NCI-H526 treated with DMSO at 0.1 percent for 48 hours (cell line): Measurements from ENCODE around the gene AKAP3.

Experiments used
- DNase-seq: peaks from one replicate; lab custom pipeline; 2025; lab: John Stamatoyannopoulos, UW

Gene AKAP3

GRCh38 chr12:4648501-4649357, at the start of gene AKAP3, which contains the start of gene NDUFA9:
TSS of gene AKAP3 (minus strand) at chr12:4649051. CDS start at chr12:4638196, 10,855 bp downstream.
TSS of gene NDUFA9 (plus strand) at chr12:4649114. CDS start at chr12:4649127, 13 bp downstream.
- DNase-seq = peak; percentile 81

DNA sequence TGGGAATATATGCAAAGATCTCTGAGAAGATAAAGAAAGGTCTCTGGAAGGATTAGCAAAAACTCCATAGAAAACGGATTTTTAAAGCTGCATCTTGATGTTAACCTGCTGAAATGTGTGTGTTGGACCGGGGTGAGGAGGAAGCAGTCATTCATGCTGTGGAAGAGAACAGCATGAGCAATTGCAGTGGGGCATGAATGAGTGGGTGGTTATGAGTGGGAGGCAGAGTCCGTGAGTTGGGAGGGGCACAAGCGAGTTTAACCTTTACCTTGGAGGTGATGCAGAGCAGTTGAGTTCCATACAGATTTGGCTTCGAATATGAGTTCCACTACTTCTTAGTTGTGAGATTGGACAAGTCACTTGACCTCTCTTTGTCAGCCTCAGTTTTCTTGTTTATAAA, 41.9 kb upstream of the AKAP3 start:
- DNase-seq = no peak

DNA sequence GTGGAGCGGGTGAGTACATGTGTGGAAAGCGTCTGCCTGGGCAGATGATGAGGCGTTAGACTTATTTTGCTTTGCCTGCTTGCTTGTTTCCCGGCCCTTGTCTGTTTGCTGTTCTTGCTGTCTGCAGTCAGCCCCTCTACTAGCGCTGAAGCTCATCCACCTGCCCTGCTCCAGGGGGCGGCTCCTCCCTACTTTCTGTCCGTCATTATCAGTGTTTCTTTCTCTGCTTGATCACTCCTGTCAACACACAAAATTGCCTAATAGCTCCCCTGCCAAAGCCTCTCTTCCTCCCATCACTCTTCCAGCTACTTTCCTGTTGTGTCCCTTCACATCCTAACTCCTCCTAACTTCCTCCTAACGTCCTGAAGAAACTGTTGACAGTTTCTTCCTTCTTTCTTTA, 36.5 kb upstream of the AKAP3 start:
- no peak for DNase-seq

DNA sequence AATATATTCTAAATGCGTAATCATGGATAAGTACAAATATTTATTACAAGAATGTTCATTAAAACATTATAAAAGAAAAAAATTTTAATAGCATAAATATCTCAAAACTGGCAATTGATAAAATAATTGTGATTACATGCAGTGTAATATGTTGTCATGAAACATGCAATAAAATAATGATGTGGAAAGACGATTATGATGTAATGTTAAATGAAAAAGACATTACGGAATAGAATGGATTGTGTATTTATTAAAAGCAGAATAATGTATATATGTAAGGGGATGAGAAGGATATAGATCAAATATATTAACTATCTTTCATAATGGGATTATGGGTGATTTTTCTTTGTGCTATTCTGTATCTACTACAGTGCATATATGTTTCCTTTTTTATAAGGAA, 32.9 kb upstream of the AKAP3 start:
- no peak for DNase-seq

GRCh38 chr12:4679711-4680110, 30.9 kb upstream of the AKAP3 start:
- no peak for DNase-seq

- no peak for DNase-seq
These were observed 16.4 kb upstream of the AKAP3 start for GRCh38 chr12:4665236-4665635.

DNA sequence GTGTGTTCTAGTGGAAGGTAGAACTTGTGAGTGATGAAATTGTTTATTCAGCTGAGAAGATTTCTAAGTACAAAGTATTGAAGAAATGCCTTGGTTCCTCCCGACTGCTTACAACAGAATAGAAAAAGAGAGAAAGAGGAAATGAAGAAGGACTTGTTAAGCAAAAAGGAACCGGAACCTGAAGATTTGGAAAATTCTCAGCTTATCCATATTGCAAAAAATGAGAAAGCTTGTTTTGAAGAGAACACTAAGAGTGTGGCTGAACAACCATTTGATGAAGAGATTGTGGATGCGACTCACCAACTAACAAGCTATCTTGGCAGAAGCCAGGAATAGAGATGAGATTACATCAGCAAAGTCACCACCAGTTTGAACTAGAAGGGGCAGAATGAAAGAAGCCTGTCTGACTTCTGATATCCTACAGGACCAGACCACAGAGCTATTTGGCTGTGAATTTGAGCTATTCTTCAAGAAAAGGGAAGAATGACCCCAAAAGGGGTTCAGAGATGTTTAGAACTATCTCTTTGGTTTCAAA, 15.2 kb upstream of the AKAP3 start:
- no peak for DNase-seq

DNA sequence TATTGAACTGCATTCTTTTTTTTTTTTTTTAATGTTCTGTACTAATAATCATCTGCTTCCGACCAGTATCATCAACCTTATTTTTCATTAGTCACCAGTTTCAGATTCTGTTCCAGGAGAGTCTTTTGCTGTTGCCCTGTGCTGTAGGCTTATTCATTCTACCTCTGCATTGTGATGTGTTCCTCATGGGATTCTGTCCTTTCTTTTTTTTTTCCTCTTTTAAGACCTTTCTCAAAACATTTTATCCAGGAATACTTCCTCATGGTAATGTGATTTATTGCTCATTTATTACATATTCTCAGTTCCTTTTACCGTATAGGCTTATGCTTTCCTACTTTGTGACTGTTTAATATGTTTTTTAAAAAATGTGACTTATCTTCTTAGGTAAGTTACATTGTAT, 4.8 kb upstream of the AKAP3 start:
- no peak for DNase-seq

DNA sequence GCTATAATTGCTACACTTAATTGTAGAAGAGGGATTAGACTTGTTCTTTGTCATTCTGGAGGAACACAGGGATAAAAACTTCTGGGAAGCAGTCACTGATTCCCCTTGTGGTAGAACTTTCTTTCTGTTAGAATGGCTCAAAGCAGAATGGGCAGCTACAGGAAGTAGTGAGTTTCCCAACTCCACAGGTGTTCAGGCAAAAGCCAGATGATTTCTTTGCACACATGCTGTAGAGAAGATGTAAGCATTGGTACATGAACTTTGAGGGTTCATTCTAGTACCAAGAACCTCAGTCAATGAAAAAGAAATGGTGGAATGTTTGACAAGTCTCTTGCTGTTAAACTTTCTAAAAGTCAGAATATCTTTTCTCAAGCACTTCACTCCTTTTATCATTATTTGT, 4.4 kb upstream of the AKAP3 start:
- no peak for DNase-seq

DNA sequence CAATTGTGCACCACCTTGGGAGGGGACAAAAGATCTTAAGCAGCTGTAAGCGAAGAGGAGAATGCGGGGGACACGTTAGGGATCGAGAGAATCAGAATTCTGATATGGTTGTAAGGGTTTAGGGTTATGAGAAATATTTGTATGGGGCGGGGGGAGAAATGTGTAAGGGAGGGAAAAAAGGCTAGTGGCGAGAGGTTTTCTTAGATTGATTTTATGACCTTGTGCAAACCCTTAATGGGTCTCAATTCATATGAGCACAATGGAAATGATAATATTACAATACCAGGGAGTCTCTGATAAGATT, 459 bp upstream of the AKAP3 start:
- DNase-seq = no peak

DNA sequence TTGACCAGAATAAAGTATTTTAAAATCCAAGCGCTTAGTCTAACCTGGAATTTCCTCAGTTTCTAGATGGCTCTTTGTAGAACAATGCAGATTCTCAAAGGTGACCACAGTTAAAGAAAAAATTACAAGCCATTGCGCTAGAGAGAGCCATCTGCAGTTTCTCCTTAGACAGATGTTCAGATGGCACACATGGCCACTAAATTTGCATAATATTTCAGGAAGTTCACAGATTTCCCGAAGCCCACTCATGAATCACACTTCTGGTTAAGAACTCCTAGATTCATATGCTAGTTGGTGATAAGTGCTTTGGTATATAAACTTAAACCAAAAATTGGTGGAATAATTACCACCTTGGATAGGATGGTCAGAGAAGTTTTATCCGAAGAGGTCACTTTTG, 749 bp downstream of the AKAP3 start:
- no peak for DNase-seq

DNA sequence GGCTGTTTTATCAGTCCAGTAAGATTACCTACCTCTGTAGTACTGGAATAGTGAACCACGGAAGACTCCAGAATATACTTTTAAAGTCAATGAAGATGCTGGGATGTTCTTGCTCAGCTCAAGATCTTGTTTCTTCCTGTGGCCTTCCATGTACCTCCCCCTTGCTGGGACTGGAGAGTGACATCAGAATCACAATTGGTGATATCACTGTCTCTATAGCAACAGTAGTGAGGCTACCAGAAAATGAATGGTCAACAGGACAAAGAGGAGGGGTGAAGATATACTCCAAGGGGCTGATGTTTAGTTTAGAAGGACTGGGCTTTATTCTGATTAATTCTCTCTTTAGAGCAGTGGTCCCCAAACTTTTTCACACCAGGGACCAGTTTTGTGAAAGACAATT, 3.8 kb downstream of the AKAP3 start:
- DNase-seq = no peak

- no peak for DNase-seq
These were observed 5.1 kb downstream of the AKAP3 start for GRCh38 chr12:4643747-4644146.

DNA sequence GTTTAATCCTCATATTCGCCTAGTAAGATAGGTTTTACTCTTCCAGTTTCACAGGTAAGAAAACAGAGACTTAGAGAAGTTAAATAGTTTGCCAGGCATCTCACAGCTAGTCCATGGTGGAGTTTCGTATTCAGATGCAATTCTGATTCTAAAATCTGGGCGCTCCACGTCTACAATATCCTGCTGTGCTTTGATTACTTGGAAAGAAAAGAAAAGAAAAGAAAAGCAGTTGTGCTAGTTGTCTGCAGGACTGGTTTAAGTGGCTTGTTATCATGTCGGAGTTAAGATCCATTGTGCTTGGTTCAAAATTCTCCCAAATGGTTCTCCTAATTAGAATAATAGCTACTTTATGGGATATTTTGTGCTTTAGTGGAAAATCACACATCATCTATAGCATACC, 18.6 kb downstream of the AKAP3 start:
- no peak for DNase-seq

GRCh38 chr12:4628406-4628805, 20.4 kb downstream of the AKAP3 start:
- DNase-seq = no peak

GRCh38 chr12:4626543-4626942, 22.3 kb downstream of the AKAP3 start:
- no peak for DNase-seq

- DNase-seq = no peak
These were observed 27.3 kb downstream of the AKAP3 start for GRCh38 chr12:4621511-4621910.

GRCh38 chr12:4615667-4616066, 33.2 kb downstream of the AKAP3 start:
- DNase-seq = no peak

DNA sequence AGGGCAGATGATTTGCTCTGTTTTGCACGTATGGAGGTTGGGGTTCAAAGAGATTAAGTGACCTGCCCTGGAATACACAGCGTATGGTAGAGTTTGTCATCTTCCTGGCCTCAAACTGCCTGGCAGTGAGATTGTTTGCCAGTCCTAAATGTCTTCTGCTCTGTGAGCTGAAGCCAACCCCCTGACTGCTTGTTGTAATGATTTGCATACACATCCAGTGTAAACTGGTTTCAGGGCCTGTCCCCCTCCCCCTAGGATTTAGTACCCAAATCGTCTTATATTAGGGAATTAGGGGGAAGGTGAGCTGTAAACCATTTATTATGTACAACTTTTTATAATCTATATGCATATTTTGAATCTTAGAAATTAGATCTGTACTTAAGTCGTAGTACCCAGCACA, 38.4 kb downstream of the AKAP3 start:
- DNase-seq = peak; percentile 46

DNA sequence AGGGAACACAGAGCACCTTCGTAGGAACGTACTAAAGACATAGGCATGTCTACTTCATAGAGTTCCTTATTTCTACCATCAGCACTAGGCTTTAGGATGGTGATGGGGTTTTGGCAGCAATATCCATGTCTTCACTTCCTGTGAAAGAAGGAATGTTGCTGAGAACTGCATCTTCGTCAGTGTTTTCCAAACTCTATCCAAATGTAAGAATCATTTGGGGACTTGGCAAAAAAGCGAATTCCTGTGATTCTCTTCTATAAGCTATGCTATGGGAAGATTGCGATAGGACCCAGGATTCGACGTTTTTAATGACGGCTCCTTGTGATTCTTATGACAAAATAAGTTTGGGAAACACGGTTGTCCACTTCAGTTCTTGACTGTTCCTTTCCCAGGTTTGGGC, 39.8 kb downstream of the AKAP3 start:
- no peak for DNase-seq

DNA sequence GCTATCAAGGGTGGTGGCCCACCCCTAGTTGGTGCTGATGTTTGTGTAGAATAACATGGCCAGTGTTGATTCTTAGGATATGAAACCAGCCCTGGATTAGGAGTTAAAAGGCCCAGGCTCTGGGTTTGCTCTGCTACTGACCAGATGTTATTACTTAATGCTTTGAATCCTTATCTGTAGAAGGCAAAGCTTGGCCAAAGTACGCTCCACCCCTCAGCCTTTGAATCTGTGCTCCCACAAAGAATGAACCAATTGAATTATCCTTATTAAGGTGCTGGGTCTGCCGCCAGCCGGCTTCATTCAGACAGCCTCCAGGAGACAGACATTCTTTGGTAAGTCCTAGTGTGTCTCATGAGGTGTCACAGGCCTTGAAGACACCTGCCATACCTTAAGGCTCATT, 41.8 kb downstream of the AKAP3 start:
- no peak for DNase-seq

DNA sequence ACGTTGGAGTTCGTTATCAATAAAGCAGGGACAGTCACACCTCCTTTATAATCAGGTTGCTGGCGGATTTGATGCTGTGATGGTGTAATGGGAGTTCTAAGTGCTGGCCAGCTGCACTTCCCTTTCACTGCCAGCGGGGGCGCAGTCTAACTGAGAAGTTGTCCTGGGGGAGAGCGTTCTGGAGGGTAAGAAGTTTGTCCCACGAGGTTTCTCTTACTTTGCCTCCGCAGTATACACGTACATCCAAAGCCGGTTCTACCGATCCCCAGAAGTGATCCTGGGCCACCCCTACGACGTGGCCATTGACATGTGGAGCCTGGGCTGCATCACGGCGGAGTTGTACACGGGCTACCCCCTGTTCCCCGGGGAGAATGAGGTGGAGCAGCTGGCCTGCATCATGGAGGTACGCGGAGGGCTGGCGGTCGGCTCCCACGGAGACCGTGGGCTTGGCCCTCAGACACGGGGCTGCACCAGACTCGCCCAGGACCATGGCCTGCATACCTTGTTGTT, 44.1 kb downstream of the AKAP3 start:
- DNase-seq = peak; percentile 71

- DNase-seq = no peak
These were observed 44.9 kb downstream of the AKAP3 start for GRCh38 chr12:4603946-4604345.

- DNase-seq = no peak
These were observed 45.4 kb downstream of the AKAP3 start for GRCh38 chr12:4603421-4603820.
